Measurements from ENCODE around the gene CDHR3.

The CDHR3 gene

GRCh38 chr7:106060394-106060920, 97.4 kb downstream of the CDHR3 start:
- H3K9ac ChIP-seq (ENCODE audit: low read length) = peak overlapping the region; percentile 62
- 0 out of 2 replicates have a peak, but pooled peaks cover 7% of the 10 kb centered on the region for H3K9me3 ChIP-seq (ENCODE audit: insufficient read depth, low read length)
- no peak for TF ChIP-seq CTCF (IDR thresholded peaks at IDR 0.05; ENCODE audit: insufficient read depth, low read length, poor library complexity, severe bottlenecking)
- no peak for TF ChIP-seq EZH2phosphoT487 (conservative IDR thresholded peaks at IDR 0.05; ENCODE audit: low read length)
- peaks cover 28% of the 10 kb centered on the region for H3K79me2 ChIP-seq (ENCODE audit: insufficient read depth, low read length)
- H3K4me2 ChIP-seq (ENCODE audit: low read depth, low read length, poor library complexity, severe bottlenecking) = peak overlapping the region; percentile 52
- no peaks in the 10 kb centered on the region for H3K9me2 ChIP-seq (replicated peaks; ENCODE audit: insufficient read depth, low read length)
- no peaks in the 10 kb centered on the region for H3K27me3 ChIP-seq (ENCODE audit: low read length)
- H4K20me1 ChIP-seq (ENCODE audit: low read depth, low read length) = no peaks in the 10 kb centered on the region
- H2AFZ ChIP-seq (ENCODE audit: low read depth, low read length, severe bottlenecking) = no peak overlapping the region
- no peak overlapping the region for H3K4me3 ChIP-seq (ENCODE audit: insufficient read depth, low read length, poor library complexity, severe bottlenecking)
- peaks cover 81% of the 10 kb centered on the region for H3F3A ChIP-seq (ENCODE audit: insufficient read depth)
- H3K27ac ChIP-seq (ENCODE audit: low read depth, low read length) = peak overlapping the region; percentile 97
- H3K36me3 ChIP-seq (ENCODE audit: low read length) = peaks cover 5% of the 10 kb centered on the region; the same call in 1 of the 2 replicates

DNA sequence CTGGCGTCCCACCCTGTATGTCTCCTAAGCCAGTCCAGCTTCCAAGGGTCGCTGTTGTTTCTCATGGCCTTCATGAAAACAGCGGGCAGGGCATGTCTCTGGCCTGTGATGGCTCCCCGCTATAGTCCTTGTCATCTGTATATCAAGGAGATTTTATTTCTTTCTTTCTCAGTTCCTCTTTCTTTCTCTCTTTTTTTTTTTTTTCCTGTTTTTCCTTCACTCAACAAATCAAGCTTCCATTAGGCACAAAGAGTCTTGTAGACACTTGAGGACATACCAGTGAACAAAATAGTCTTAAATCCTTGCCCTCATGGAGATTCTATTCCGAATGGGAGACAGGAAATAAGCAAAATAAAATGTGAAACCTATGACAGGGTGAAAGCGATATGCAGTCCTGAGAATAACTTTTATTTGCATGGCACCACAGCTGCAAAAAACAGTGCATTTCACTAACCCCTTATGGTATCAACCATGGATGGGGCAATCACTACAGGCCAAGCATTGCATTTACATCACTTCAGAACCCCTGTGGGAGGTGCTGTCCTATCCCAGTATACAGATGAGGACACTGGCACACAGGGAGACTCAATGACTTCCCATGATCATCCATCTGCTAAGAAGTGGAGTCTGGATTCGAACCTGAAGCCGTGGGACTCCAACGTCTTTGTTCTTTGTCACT, 98.4 kb downstream of the CDHR3 start:
- Histone ChIP-seq H3K27me3 (ENCODE audit: low read length) (no peaks in the 10 kb centered on the region), H3K4me3 (ENCODE audit: insufficient read depth, low read length, poor library complexity, severe bottlenecking) (peak overlapping the region; percentile 5), H3K9me3 (ENCODE audit: insufficient read depth, low read length) (0 out of 2 replicates have a peak, but pooled peaks cover 7% of the 10 kb centered on the region), H4K20me1 (ENCODE audit: low read depth, low read length) (no peaks in the 10 kb centered on the region), H3K79me2 (ENCODE audit: insufficient read depth, low read length) (peaks cover 23% of the 10 kb centered on the region), H3K9ac (ENCODE audit: low read length) (peak overlapping the region; percentile 62), H3K27ac (ENCODE audit: low read depth, low read length) (peak overlapping the region; percentile 97), H3K4me2 (ENCODE audit: low read depth, low read length, poor library complexity, severe bottlenecking) (peak overlapping the region; percentile 52), H2AFZ (ENCODE audit: low read depth, low read length, severe bottlenecking) (no peak overlapping the region), H3F3A (ENCODE audit: insufficient read depth) (peaks cover 81% of the 10 kb centered on the region), H3K9me2 (replicated peaks; ENCODE audit: insufficient read depth, low read length) (no peaks in the 10 kb centered on the region), H3K36me3 (ENCODE audit: low read length) (peaks cover 5% of the 10 kb centered on the region; the same call in 1 of the 2 replicates)
- TF ChIP-seq CTCF (IDR thresholded peaks at IDR 0.05; ENCODE audit: insufficient read depth, low read length, poor library complexity, severe bottlenecking) (no peak), EZH2phosphoT487 (conservative IDR thresholded peaks at IDR 0.05; ENCODE audit: low read length) (no peak)

DNA sequence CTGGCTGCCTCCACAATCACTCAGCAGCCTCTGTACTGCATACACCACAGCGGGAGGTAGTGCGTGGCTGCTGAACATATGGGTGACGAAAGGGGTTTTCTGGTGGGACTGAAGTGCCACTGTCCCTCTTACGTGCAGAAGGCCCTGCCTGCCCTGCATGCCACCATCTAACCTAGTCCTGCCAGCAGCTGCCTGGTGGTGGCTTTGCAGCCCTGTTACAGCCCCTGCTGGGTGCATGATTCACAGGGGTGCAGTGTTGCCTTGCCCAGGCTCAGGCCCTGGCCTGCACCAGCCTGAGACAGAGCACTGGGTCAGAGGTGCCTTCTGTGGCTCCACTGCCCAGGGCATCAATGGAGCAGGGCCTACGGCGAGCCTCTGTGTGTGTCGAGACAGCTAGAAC, 98.9 kb downstream of the CDHR3 start:
- Histone ChIP-seq H3K4me3 (ENCODE audit: insufficient read depth, low read length, poor library complexity, severe bottlenecking) (peak overlapping the region; percentile 3), H3K27me3 (ENCODE audit: low read length) (no peaks in the 10 kb centered on the region), H2AFZ (ENCODE audit: low read depth, low read length, severe bottlenecking) (no peak overlapping the region)

More for the DNA sequence above, 98.9 kb downstream of the CDHR3 start:
- Histone ChIP-seq H3K9me2 (replicated peaks; ENCODE audit: insufficient read depth, low read length) (no peaks in the 10 kb centered on the region), H3K36me3 (ENCODE audit: low read length) (peaks cover 5% of the 10 kb centered on the region; the same call in 1 of the 2 replicates), H3K27ac (ENCODE audit: low read depth, low read length) (peak overlapping the region; percentile 97), H3F3A (ENCODE audit: insufficient read depth) (peaks cover 81% of the 10 kb centered on the region), H4K20me1 (ENCODE audit: low read depth, low read length) (no peaks in the 10 kb centered on the region), H3K9me3 (ENCODE audit: insufficient read depth, low read length) (0 out of 2 replicates have a peak, but pooled peaks cover 7% of the 10 kb centered on the region), H3K79me2 (ENCODE audit: insufficient read depth, low read length) (peaks cover 23% of the 10 kb centered on the region), H3K9ac (ENCODE audit: low read length) (peak overlapping the region; percentile 62), H3K4me2 (ENCODE audit: low read depth, low read length, poor library complexity, severe bottlenecking) (peak overlapping the region; percentile 52)
- TF ChIP-seq EZH2phosphoT487 (conservative IDR thresholded peaks at IDR 0.05; ENCODE audit: low read length) = no peak
- no peak for TF ChIP-seq CTCF (IDR thresholded peaks at IDR 0.05; ENCODE audit: insufficient read depth, low read length, poor library complexity, severe bottlenecking)

Measured in SU-DHL-6 (cell line).